PC-3 (cell line): ENCODE results near the gene TSPEAR. TPM values are rescaled to one million over a fixed set of nuclear protein-coding genes. Genes with fewer than 3 reads are reported as not detected.

Experiments
- ATAC-seq: fragments of 200-7000 bp; cut with Tn5 transposase; 2 replicates; pipeline ENCODE4 v1.9.1; 2020; ENCODE audit warnings: mild to moderate bottlenecking, moderate library complexity
- BruUV-seq: library from RNA; stranded (reverse); fragments of 400-500 nt; replicated peaks from 2 replicates; lab custom pipeline; 2021; lab: Mats Ljungman, UMichigan
- CTCF ChIA-PET: fragments of 300-600 bp; sonication (Branson Sonifier 250); formaldehyde crosslinking; loops from one replicate; lab custom pipeline; 2022; ENCODE audit warnings: antibody characterized with exemption; lab: Charles Lee
- POLR2A ChIA-PET: fragments of 300-600 bp; sonication (Branson Sonifier 250); formaldehyde crosslinking; loops from one replicate; lab custom pipeline; 2022; ENCODE audit warnings: antibody characterized with exemption; ENCODE audit not compliant: unreplicated experiment; lab: Charles Lee
- DNase-seq: peaks from one replicate; pipeline ENCODE4 v3.0.0-alpha.2; 2015
- H2AFZ ChIP-seq: fragments of 300-600 bp; sonication (generic); 2 replicates; pipeline ENCODE4 v1.6.0; 2016; ENCODE audit warnings: antibody characterized with exemption, low read length
- H3F3A ChIP-seq: fragments of 300-600 bp; sonication (generic); one replicate; pipeline ENCODE4 v1.6.0; 2017; ENCODE audit warnings: antibody characterized with exemption, low read length, control low read depth, mild to moderate bottlenecking; ENCODE audit not compliant: unreplicated experiment
- H3K27ac ChIP-seq: fragments of 300-600 bp; sonication (generic); 2 replicates; pipeline ENCODE4 v1.5.1; 2016; ENCODE audit warnings: mild to moderate bottlenecking, low read length
- H3K27me3 ChIP-seq: fragments of 300-600 bp; sonication (generic); 2 replicates; pipeline ENCODE4 v1.6.1; 2016; ENCODE audit warnings: low read length, mixed read lengths
- H3K36me3 ChIP-seq: fragments of 300-600 bp; sonication (generic); 2 replicates; pipeline ENCODE4 v1.6.1; 2016; ENCODE audit warnings: low read depth, mixed run types, low read length, mixed read lengths
- H3K4me1 ChIP-seq: fragments of 300-600 bp; sonication (generic); 2 replicates; pipeline ENCODE4 v1.5.1; 2016; ENCODE audit warnings: low read length; ENCODE audit not compliant: insufficient read depth
- H3K4me2 ChIP-seq: fragments of 300-600 bp; sonication (generic); 2 replicates; pipeline ENCODE4 v1.6.0; 2016; ENCODE audit warnings: low read length
- H3K4me3 ChIP-seq: fragments of 300-600 bp; sonication (generic); 2 replicates; pipeline ENCODE4 v1.5.1; 2016; ENCODE audit warnings: mild to moderate bottlenecking, low read length, mixed read lengths
- H3K79me2 ChIP-seq: fragments of 300-600 bp; sonication (generic); 2 replicates; pipeline ENCODE4 v1.6.1; 2017; ENCODE audit warnings: low read length, mixed read lengths
- H3K9ac ChIP-seq: fragments of 300-600 bp; sonication (generic); 2 replicates; pipeline ENCODE4 v1.6.0; 2016; ENCODE audit warnings: mild to moderate bottlenecking, low read length
- H3K9me2 ChIP-seq: fragments of 300-600 bp; sonication (generic); replicated peaks from 2 replicates; pipeline ENCODE4 v1.6.1; 2016; ENCODE audit warnings: mixed run types, low read length, mixed read lengths
- H3K9me3 ChIP-seq: fragments of 300-600 bp; sonication (generic); 2 replicates; pipeline ENCODE4 v1.6.1; 2016; ENCODE audit warnings: low read length, mixed read lengths
- H4K20me1 ChIP-seq: fragments of 300-600 bp; sonication (generic); 2 replicates; pipeline ENCODE4 v1.6.1; 2016; ENCODE audit warnings: low read length, mixed read lengths
- EZH2 ChIP-seq: fragments of 300-600 bp; sonication (generic); IDR thresholded peaks from one replicate; pipeline ENCODE4 v1.6.1; 2017; ENCODE audit warnings: antibody characterized with exemption, mild to moderate bottlenecking, low read length; ENCODE audit not compliant: unreplicated experiment
- EZH2phosphoT487 ChIP-seq: fragments of 300-600 bp; sonication (generic); IDR thresholded peaks from 2 replicates; pipeline ENCODE4 v1.6.1; 2018; ENCODE audit warnings: mild to moderate bottlenecking, antibody characterized with exemption, low read length, borderline replicate concordance
- intact Hi-C: fragments of 100-400 bp; cut with micrococcal nuclease; formaldehyde crosslinking; loops from 2 replicates; pipeline ENCODE4 v1.9.0; 2023
- total RNA-seq: library from RNA; depleted of rRNA; stranded (reverse); fragments of >200 nt; gene quantifications from 2 replicates; pipeline ENCODE4 v1.2.3, GENCODE V29; 2014
- TF ChIP-seq, protein P1 (sequence below): fragments of 300-600 bp; sonication (generic); conservative IDR thresholded peaks from 2 replicates; pipeline ENCODE4 v1.5.1; 2017; ENCODE audit warnings: antibody characterized with exemption, low read depth, mild to moderate bottlenecking, low read length

The TSPEAR gene
- total RNA-seq, 1 experiment from 2014 or later: 2.1 TPM

DNA sequence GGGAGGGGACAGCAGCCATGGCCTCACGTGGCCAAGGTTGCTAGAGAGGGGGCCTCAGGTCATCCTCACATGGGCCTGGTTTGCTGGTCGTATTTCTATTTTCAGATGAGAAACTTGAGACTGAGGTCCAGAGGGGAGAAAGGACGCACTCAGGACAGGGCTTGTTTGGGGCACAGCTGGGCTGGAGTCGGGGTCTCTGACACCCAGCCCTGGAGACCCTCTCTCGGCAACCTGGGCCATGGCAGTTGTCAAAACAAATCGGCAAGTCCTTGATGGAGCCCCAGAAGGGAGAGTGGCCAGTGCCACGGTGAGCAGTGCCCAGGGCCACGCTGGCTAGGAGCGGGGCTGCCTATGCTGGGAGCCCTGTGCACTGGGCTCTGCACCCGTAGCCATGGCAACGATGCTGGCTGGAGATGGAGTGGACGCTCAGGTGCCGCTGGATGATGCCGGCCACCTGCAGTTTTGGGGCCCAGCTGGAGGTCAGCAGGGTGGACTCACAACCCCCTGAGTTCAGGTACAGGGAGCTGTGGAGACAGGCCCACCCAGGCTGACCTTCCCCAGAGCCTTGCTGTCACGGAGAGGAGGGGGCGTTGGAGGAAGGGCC, 244.9 kb downstream of the TSPEAR start:
- ATAC-seq: no peak
- BruUV-seq: no TSS peak

DNA sequence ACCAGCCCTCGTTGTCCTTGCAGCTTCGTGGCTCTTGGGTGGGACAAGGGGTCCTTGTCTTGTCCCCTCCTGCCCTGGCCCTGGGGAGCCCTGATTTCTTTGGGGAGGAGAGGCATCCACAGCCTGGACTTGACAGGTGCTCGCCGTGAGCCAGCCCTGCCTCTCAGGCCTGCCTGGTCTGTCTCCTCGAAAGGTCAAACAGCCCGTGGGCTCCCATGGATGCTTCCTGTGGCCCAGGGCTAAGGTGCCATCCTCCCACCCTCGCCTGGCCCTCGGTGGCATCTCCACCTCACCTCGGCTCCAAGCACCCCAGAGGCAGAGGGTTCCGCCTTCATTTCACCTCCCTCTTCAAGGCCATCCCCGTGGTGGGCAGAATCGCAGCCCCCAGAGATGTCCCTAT, 247.0 kb downstream of the TSPEAR start:
- Histone ChIP-seq H4K20me1 (no peaks in the 10 kb centered on the region), H3K27ac (no peak overlapping the region), H3K9me2 (no peaks in the 10 kb centered on the region), H3K9me3 (no peaks in the 10 kb centered on the region), H3K4me3 (no peak overlapping the region), H3K9ac (no peak overlapping the region), H2AFZ (no peak overlapping the region), H3K79me2 (no peaks in the 10 kb centered on the region), H3K4me2 (no peak overlapping the region), H3F3A (no peaks in the 10 kb centered on the region), H3K36me3 (no peaks in the 10 kb centered on the region), H3K27me3 (no peaks in the 10 kb centered on the region), H3K4me1 (no peaks in the 10 kb centered on the region)
- intact Hi-C loops: no loop called here
- no peak for TF ChIP-seq EZH2
- no peak for TF ChIP-seq EZH2phosphoT487
- TF ChIP-seq, protein P1, sequence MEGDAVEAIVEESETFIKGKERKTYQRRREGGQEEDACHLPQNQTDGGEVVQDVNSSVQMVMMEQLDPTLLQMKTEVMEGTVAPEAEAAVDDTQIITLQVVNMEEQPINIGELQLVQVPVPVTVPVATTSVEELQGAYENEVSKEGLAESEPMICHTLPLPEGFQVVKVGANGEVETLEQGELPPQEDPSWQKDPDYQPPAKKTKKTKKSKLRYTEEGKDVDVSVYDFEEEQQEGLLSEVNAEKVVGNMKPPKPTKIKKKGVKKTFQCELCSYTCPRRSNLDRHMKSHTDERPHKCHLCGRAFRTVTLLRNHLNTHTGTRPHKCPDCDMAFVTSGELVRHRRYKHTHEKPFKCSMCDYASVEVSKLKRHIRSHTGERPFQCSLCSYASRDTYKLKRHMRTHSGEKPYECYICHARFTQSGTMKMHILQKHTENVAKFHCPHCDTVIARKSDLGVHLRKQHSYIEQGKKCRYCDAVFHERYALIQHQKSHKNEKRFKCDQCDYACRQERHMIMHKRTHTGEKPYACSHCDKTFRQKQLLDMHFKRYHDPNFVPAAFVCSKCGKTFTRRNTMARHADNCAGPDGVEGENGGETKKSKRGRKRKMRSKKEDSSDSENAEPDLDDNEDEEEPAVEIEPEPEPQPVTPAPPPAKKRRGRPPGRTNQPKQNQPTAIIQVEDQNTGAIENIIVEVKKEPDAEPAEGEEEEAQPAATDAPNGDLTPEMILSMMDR: no peak
- ChIA-PET CTCF (no interaction called here), POLR2A (no interaction called here)
- DNase-seq: no peak
- BruUV-seq: no TSS peak
- no peak for ATAC-seq

More for the DNA sequence above, 244.9 kb downstream of the TSPEAR start:
- no peak for DNase-seq
- H2AFZ ChIP-seq: no peak overlapping the region
- H3K4me1 ChIP-seq: no peaks in the 10 kb centered on the region
- TF ChIP-seq, protein P1: no peak
- no peak for TF ChIP-seq EZH2phosphoT487
- no peak for TF ChIP-seq EZH2
- H3K79me2 ChIP-seq: no peaks in the 10 kb centered on the region
- no peaks in the 10 kb centered on the region for H3K9me3 ChIP-seq
- no peaks in the 10 kb centered on the region for H4K20me1 ChIP-seq
- no peaks in the 10 kb centered on the region for H3K27me3 ChIP-seq
- no peaks in the 10 kb centered on the region for H3F3A ChIP-seq
- H3K4me2 ChIP-seq: no peak overlapping the region
- ChIA-PET CTCF (no interaction called here), POLR2A (no interaction called here)
- no peaks in the 10 kb centered on the region for H3K36me3 ChIP-seq
- intact Hi-C loops: no loop called here
- H3K4me3 ChIP-seq: no peak overlapping the region
- no peak overlapping the region for H3K27ac ChIP-seq
- H3K9me2 ChIP-seq: no peaks in the 10 kb centered on the region
- no peak overlapping the region for H3K9ac ChIP-seq

DNA sequence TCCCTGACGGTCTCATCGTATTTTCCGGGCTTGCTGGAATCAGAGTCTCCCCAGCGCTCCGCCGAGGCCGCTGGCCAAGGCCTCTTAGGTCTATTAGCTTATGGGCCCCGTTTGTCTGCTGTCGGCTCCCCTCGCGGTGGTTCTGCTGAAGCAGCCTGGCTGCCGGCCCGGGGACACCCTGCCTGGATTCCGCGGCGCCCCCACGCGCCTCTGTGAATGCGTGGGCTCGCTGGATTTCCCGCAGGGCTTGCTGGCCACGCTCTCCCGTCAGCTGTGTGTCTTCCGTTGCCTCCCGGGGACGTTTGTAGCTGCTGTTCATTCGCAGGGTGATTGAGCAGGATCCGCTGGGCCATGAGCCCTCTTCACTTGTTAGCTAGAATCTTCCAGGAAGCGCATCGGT, 247.6 kb downstream of the TSPEAR start:
- no peak overlapping the region for H3K9ac ChIP-seq
- H3K79me2 ChIP-seq: no peaks in the 10 kb centered on the region
- no peaks in the 10 kb centered on the region for H3K4me1 ChIP-seq
- ChIA-PET POLR2A (interaction anchor here (0.6 kb wide), 1 partner anchor 110 kb away, joined by 3 read pairs; the partner anchor contains the start of gene KRTAP10-4), CTCF (no interaction called here)
- no peaks in the 10 kb centered on the region for H4K20me1 ChIP-seq
- no peaks in the 10 kb centered on the region for H3K27me3 ChIP-seq
- no peaks in the 10 kb centered on the region for H3F3A ChIP-seq
- H3K9me2 ChIP-seq: no peaks in the 10 kb centered on the region
- no peak overlapping the region for H2AFZ ChIP-seq
- no peaks in the 10 kb centered on the region for H3K9me3 ChIP-seq
- ATAC-seq: no peak
- no peak overlapping the region for H3K27ac ChIP-seq
- no peak for DNase-seq
- intact Hi-C loops: no loop called here
- H3K4me3 ChIP-seq: no peak overlapping the region
- H3K36me3 ChIP-seq: no peaks in the 10 kb centered on the region
- H3K4me2 ChIP-seq: no peak overlapping the region
- no TSS peak for BruUV-seq
- TF ChIP-seq EZH2: no peak
- TF ChIP-seq, protein P1: no peak
- TF ChIP-seq EZH2phosphoT487: no peak
